Left lung (tissue), 10 donors: ENCODE measurements around the gene NOXA1. TPM values are rescaled to one million over a fixed set of nuclear protein-coding genes. Genes with fewer than 3 reads are reported as not detected.

Source experiments
- ATAC-seq: fragments of 200-7000 bp; cut with Tn5 transposase; one replicate; pipeline ENCODE4 v1.9.1; 2020; ENCODE audit warnings: moderate library complexity
- DNase-seq, 4 donors: peaks; one replicate each; pipeline ENCODE4 v3.0.0-alpha.2; 2013 to 2020
- H3K27ac ChIP-seq, 2 donors: fragments of 200-600 bp; sonication (generic) in 1 of 2; one replicate each; pipeline versions ENCODE4 v1.5.0 to v1.8.0; 2020 to 2021
- H3K27me3 ChIP-seq, 2 donors: fragments of 200-600 bp; sonication (generic) in 1 of 2; one replicate each; pipeline versions ENCODE4 v1.5.0 to v1.8.0; 2020 to 2021
- H3K36me3 ChIP-seq, 2 donors: fragments of 200-600 bp; sonication (generic) in 1 of 2; one replicate each; pipeline versions ENCODE4 v1.5.0 to v1.8.0; 2020 to 2021
- H3K4me1 ChIP-seq, 2 donors: fragments of 200-600 bp; one replicate each; pipeline ENCODE4 v1.8.0; 2021
- H3K4me3 ChIP-seq, 2 donors: fragments of 200-600 bp; sonication (generic) in 1 of 2; one replicate each; pipeline versions ENCODE4 v1.5.0 to v1.8.0; 2020 to 2021; ENCODE audit warnings: mild to moderate bottlenecking in 1 of 2
- H3K9me3 ChIP-seq, 2 donors: fragments of 200-600 bp; sonication (generic) in 1 of 2; one replicate each; pipeline versions ENCODE4 v1.5.0 to v1.8.0; 2020 to 2021
- CTCF ChIP-seq, 2 donors: fragments of 200-600 bp; sonication (generic) in 1 of 2; IDR thresholded peaks; one replicate each; pipeline versions ENCODE4 v1.5.0 to v1.8.0; 2021; ENCODE audit warnings: antibody characterized with exemption in 2 of 2
- intact Hi-C, 2 donors: fragments of 100-400 bp; cut with DNase I; formaldehyde crosslinking; loops; one replicate each; pipeline versions ENCODE4 v1.11.2 to v1.14.2; 2022
- polyA plus RNA-seq, 6 donors: library from polyadenylated mRNA; unstranded; fragments of 120-200 nt; gene quantifications; one replicate each; pipeline ENCODE4 v1.2.1, GENCODE V29; 2013; ENCODE audit not compliant: insufficient read length in 6 of 6
- total RNA-seq, 2 donors: library from RNA; stranded (reverse); fragmentation: NEBNext Ultra II Directional; extraction: Animal tissue kit (Norgen Biotek cat#: 25700); gene quantifications; one replicate each; pipeline ENCODE4 v1.2.1, GENCODE V29; 2021
- donor health status: DM: no; HTN: yes; CAD: no.
- donor health status: DM: no; HTN: no; CAD: no.

NOXA1 gene
- total and polyA plus RNA-seq, 8 donors: 4.5 to 8.7 (median 6.9) TPM

DNA sequence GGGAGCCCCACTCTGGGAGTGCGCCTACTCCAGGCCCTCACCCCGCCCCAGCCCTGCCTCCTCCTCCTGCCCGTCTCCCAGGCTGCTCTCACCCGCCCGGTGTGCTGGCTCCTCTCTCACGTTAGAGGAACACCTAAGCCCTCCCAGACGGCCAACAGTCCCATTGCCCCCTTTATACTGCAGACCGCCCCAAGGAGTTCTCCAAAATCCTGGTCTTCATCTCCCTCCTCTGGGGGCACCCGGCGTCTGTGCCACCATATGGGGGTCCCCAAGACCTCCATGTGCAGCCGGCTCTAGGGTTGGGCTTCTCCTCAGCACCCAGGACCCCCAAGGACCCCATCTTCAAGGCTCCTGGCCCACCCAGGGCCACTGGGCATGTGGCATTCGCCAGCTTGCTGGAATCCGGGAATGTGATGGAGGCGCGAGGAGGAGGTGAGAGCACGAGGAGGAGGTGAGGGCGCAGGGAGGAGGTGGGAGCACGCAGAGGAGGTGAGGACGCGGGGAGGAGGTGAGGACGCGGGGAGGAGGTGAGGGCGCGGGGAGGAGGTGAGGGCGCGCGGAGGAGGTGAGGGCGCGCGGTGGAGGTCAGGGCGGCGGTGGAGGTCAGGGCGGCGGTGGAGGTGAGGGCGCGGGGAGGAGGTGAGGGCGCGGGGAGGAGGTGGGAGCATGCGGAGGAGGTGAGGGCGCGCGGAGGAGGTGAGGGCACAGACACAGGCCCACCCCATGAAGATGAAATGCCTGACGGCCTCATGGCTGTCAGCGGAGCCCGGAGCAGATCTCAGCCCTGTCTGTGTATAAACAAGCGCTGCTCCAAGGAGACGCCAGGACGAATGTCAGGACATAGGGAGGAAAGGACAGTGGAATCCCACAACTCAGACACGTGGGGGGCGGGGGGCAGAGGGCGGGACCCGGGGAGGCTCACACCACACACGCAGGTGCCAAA lies 41.4 kb upstream of the NOXA1 start:
- no peak for ATAC-seq

DNA sequence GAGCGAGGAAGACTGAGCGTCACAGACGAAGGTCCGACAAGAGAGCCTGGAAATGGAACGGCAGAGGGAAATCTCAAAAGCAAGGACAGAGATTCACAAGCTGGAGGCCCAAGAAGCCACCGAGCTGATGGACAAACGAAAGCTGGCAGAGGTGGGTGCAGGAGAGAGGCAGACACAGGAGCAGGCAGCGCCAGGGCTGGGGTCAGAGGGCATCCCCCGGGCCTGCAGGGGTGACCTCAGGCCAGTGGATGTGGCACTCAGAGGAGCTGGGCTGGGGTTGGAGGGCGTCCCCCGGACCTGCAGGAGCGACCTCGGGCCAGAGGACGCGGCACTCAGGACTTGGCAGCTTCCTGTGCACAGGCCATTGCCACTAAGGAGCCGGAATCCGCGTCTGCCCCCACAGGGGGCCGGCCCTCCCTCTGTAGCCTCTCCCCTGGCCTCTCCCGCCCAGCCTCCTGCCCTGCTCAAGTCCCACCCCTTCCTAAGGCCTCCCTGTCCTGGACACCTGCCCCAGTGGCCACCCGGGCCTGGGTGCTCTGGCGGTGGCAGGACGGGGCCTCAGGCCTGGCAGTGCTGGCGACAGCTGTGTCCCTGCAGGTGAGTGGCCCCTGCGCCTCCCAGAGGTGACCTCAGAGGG lies 40.6 kb upstream of the NOXA1 start:
- peak in 2 of 4 donors; percentile 28 to 76 for DNase-seq
- Histone ChIP-seq H3K4me3 (no peak overlapping the region), H3K4me1 (peaks cover 0 to 7% of the 10 kb centered on the region in 2 donors), H3K27me3 (no peaks in the 10 kb centered on the region), H3K36me3 (peaks cover 0 to 6% of the 10 kb centered on the region in 2 donors), H3K9me3 (no peaks in the 10 kb centered on the region), H3K27ac (no peak overlapping the region)
- intact Hi-C loops: no loop called here
- no peak for ATAC-seq
- no peak for TF ChIP-seq CTCF (IDR thresholded peaks at IDR 0.05)

More for the DNA sequence above, 41.4 kb upstream of the NOXA1 start:
- Histone ChIP-seq H3K36me3 (peaks cover 0 to 6% of the 10 kb centered on the region in 2 donors), H3K4me1 (no peaks in the 10 kb centered on the region), H3K9me3 (no peaks in the 10 kb centered on the region), H3K27me3 (no peaks in the 10 kb centered on the region), H3K27ac (no peak overlapping the region), H3K4me3 (no peak overlapping the region)
- no peak for TF ChIP-seq CTCF (IDR thresholded peaks at IDR 0.05)
- intact Hi-C loops: no loop called here
- DNase-seq: peak in 2 of 4 donors; percentile 25 to 75

DNA sequence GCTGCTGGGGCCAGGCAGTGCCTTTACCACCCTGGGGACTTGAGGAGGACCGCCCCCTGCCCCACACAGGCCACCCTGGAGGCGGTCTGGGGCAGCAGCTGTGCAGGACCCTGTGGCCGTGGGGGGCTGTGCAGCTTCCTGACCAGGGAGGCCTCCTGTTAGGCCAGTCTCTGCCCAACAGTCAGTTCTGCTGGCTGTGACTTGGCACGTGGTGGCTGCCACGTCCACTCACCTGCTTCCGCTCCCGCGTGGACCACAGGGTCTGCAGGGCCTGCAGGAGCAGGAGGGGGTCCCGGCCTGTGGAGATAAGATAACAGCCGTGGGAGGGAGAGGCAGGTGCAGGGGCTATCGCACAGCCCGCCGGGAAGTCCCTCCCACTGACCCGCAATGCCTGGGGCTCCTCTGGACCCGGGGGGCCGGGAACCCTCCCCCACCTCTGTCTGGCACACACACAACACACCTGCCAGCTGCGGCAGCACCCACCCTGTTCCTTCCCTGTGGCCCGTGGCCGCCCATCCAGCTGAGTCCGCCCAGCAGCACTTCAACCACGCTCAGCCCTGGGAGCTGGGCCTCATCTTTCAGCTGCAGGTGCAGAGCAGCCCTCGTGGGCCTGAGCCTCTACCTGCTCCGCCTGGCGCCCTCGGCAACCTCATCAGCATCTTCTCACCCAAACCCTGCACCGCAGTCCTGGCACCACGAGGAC lies 40.0 kb upstream of the NOXA1 start:
- TF ChIP-seq CTCF (IDR thresholded peaks at IDR 0.05): no peak
- no peak overlapping the region for H3K27ac ChIP-seq
- ATAC-seq (no peak), DNase-seq (peak in 2 of 4 donors; percentile 30 to 76)
- intact Hi-C loops: no loop called here
- peaks cover 0 to 6% of the 10 kb centered on the region in 2 donors for H3K36me3 ChIP-seq
- no peaks in the 10 kb centered on the region for H3K9me3 ChIP-seq
- H3K4me1 ChIP-seq: peaks cover 0 to 14% of the 10 kb centered on the region in 2 donors
- H3K4me3 ChIP-seq: no peak overlapping the region
- no peaks in the 10 kb centered on the region for H3K27me3 ChIP-seq

GRCh38 chr9:137383784-137384756 lies 39.1 kb upstream of the NOXA1 start:
- H3K36me3 ChIP-seq: peaks cover 0 to 6% of the 10 kb centered on the region in 2 donors
- no peak overlapping the region for H3K27ac ChIP-seq
- DNase-seq: peak in 1 of 4 donors; percentile 27
- H3K4me1 ChIP-seq: peaks cover 0 to 16% of the 10 kb centered on the region in 2 donors
- TF ChIP-seq CTCF (IDR thresholded peaks at IDR 0.05): no peak
- no peaks in the 10 kb centered on the region for H3K9me3 ChIP-seq
- no peaks in the 10 kb centered on the region for H3K27me3 ChIP-seq
- no peak for ATAC-seq
- no peak overlapping the region for H3K4me3 ChIP-seq
- intact Hi-C loops: no loop called here
